Measurements from ENCODE around the gene CHI3L1. TPM values are rescaled to one million over a fixed set of nuclear protein-coding genes. Genes with fewer than 3 reads are reported as not detected.
A peak's percentile ranks its signal among the peaks of the same experiment; 100 is the strongest.

The CHI3L1 gene
- total RNA-seq, 2 donors from 2014 or later = 0.85 to 9.4 TPM

GRCh38 chr1:203202431-203203245, 16.1 kb upstream of the CHI3L1 start:
- peak; percentile 83 for DNase-seq (ENCODE audit: low spot score)
- no peak for TF ChIP-seq CTCF (IDR thresholded peaks at IDR 0.05)
- peaks cover 0 to 32% of the 10 kb centered on the region in 2 donors for H3K4me1 ChIP-seq
- H3K27ac ChIP-seq = peak overlapping the region; percentile 59 to 76
- H3K4me3 ChIP-seq = no peak overlapping the region
- H3K36me3 ChIP-seq = no peaks in the 10 kb centered on the region
- no peaks in the 10 kb centered on the region for H3K9me3 ChIP-seq
- no peaks in the 10 kb centered on the region for H3K27me3 ChIP-seq

- Histone ChIP-seq H3K27me3 (no peaks in the 10 kb centered on the region), H3K27ac (peak overlapping the region; percentile 51 to 76), H3K4me3 (no peak overlapping the region), H3K36me3 (no peaks in the 10 kb centered on the region), H3K9me3 (no peaks in the 10 kb centered on the region), H3K4me1 (peaks cover 0 to 32% of the 10 kb centered on the region in 2 donors)
- no peak for DNase-seq (ENCODE audit: low spot score)
- TF ChIP-seq CTCF (IDR thresholded peaks at IDR 0.05) = no peak
Measured at GRCh38 chr1:203201516-203202205, 15.2 kb upstream of the CHI3L1 start.

- H3K9me3 ChIP-seq = no peaks in the 10 kb centered on the region
- H3K27me3 ChIP-seq = no peaks in the 10 kb centered on the region
- DNase-seq (ENCODE audit: low spot score) = no peak
- peak overlapping the region; percentile 52 to 76 for H3K27ac ChIP-seq
- H3K4me1 ChIP-seq = peaks cover 0 to 32% of the 10 kb centered on the region in 2 donors
- no peaks in the 10 kb centered on the region for H3K36me3 ChIP-seq
- no peak for TF ChIP-seq CTCF (IDR thresholded peaks at IDR 0.05)
- H3K4me3 ChIP-seq = no peak overlapping the region
Measured at GRCh38 chr1:203200916-203201315, 14.4 kb upstream of the CHI3L1 start.

GRCh38 chr1:203199816-203200571, 13.5 kb upstream of the CHI3L1 start:
- Histone ChIP-seq H3K27ac (peak overlapping the region; percentile 52 to 76), H3K4me1 (peaks cover 0 to 32% of the 10 kb centered on the region in 2 donors), H3K36me3 (no peaks in the 10 kb centered on the region), H3K27me3 (no peaks in the 10 kb centered on the region), H3K4me3 (no peak overlapping the region), H3K9me3 (no peaks in the 10 kb centered on the region)
- peak; percentile 73 for DNase-seq (ENCODE audit: low spot score)
- no peak for TF ChIP-seq CTCF (IDR thresholded peaks at IDR 0.05)

- TF ChIP-seq CTCF (IDR thresholded peaks at IDR 0.05) = no peak
- no peak for DNase-seq (ENCODE audit: low spot score)
Measured at GRCh38 chr1:203199481-203199815, 12.9 kb upstream of the CHI3L1 start.

More at GRCh38 chr1:203199481-203199815, 12.9 kb upstream of the CHI3L1 start:
- H3K27me3 ChIP-seq = no peaks in the 10 kb centered on the region
- H3K27ac ChIP-seq = peak overlapping the region; percentile 52 to 76
- H3K9me3 ChIP-seq = no peaks in the 10 kb centered on the region
- H3K4me3 ChIP-seq = no peak overlapping the region
- no peaks in the 10 kb centered on the region for H3K36me3 ChIP-seq
- H3K4me1 ChIP-seq = peaks cover 0 to 32% of the 10 kb centered on the region in 2 donors
